PC-3 (cell line): Measurements from ENCODE around the gene TAC1. TPM values are rescaled to one million over a fixed set of nuclear protein-coding genes. Genes with fewer than 3 reads are reported as not detected.
"Not testable (repeated sequence)": the region's sequence is repeated elsewhere in the genome, so short reads cannot be mapped to it uniquely, and the experiment has no call there.

Experiments used
- ATAC-seq: fragments of 200-7000 bp; cut with Tn5 transposase; 2 replicates; pipeline ENCODE4 v1.9.1; 2020; ENCODE audit warnings: mild to moderate bottlenecking, moderate library complexity
- BruUV-seq: library from RNA; stranded (reverse); fragments of 400-500 nt; replicated peaks from 2 replicates; lab custom pipeline; 2021; lab: Mats Ljungman, UMichigan
- CTCF ChIA-PET: fragments of 300-600 bp; sonication (Branson Sonifier 250); formaldehyde crosslinking; loops from one replicate; lab custom pipeline; 2022; ENCODE audit warnings: antibody characterized with exemption; lab: Charles Lee
- POLR2A ChIA-PET: fragments of 300-600 bp; sonication (Branson Sonifier 250); formaldehyde crosslinking; loops from one replicate; lab custom pipeline; 2022; ENCODE audit warnings: antibody characterized with exemption; ENCODE audit not compliant: unreplicated experiment; lab: Charles Lee
- DNase-seq: peaks from one replicate; pipeline ENCODE4 v3.0.0-alpha.2; 2015
- H2AFZ ChIP-seq: fragments of 300-600 bp; sonication (generic); 2 replicates; pipeline ENCODE4 v1.6.0; 2016; ENCODE audit warnings: antibody characterized with exemption, low read length
- H3F3A ChIP-seq: fragments of 300-600 bp; sonication (generic); one replicate; pipeline ENCODE4 v1.6.0; 2017; ENCODE audit warnings: antibody characterized with exemption, low read length, control low read depth, mild to moderate bottlenecking; ENCODE audit not compliant: unreplicated experiment
- H3K27ac ChIP-seq: fragments of 300-600 bp; sonication (generic); 2 replicates; pipeline ENCODE4 v1.5.1; 2016; ENCODE audit warnings: mild to moderate bottlenecking, low read length
- H3K27me3 ChIP-seq: fragments of 300-600 bp; sonication (generic); 2 replicates; pipeline ENCODE4 v1.6.1; 2016; ENCODE audit warnings: low read length, mixed read lengths
- H3K36me3 ChIP-seq: fragments of 300-600 bp; sonication (generic); 2 replicates; pipeline ENCODE4 v1.6.1; 2016; ENCODE audit warnings: low read depth, mixed run types, low read length, mixed read lengths
- H3K4me1 ChIP-seq: fragments of 300-600 bp; sonication (generic); 2 replicates; pipeline ENCODE4 v1.5.1; 2016; ENCODE audit warnings: low read length; ENCODE audit not compliant: insufficient read depth
- H3K4me2 ChIP-seq: fragments of 300-600 bp; sonication (generic); 2 replicates; pipeline ENCODE4 v1.6.0; 2016; ENCODE audit warnings: low read length
- H3K4me3 ChIP-seq: fragments of 300-600 bp; sonication (generic); 2 replicates; pipeline ENCODE4 v1.5.1; 2016; ENCODE audit warnings: mild to moderate bottlenecking, low read length, mixed read lengths
- H3K79me2 ChIP-seq: fragments of 300-600 bp; sonication (generic); 2 replicates; pipeline ENCODE4 v1.6.1; 2017; ENCODE audit warnings: low read length, mixed read lengths
- H3K9ac ChIP-seq: fragments of 300-600 bp; sonication (generic); 2 replicates; pipeline ENCODE4 v1.6.0; 2016; ENCODE audit warnings: mild to moderate bottlenecking, low read length
- H3K9me2 ChIP-seq: fragments of 300-600 bp; sonication (generic); replicated peaks from 2 replicates; pipeline ENCODE4 v1.6.1; 2016; ENCODE audit warnings: mixed run types, low read length, mixed read lengths
- H3K9me3 ChIP-seq: fragments of 300-600 bp; sonication (generic); 2 replicates; pipeline ENCODE4 v1.6.1; 2016; ENCODE audit warnings: low read length, mixed read lengths
- H4K20me1 ChIP-seq: fragments of 300-600 bp; sonication (generic); 2 replicates; pipeline ENCODE4 v1.6.1; 2016; ENCODE audit warnings: low read length, mixed read lengths
- EZH2 ChIP-seq: fragments of 300-600 bp; sonication (generic); IDR thresholded peaks from one replicate; pipeline ENCODE4 v1.6.1; 2017; ENCODE audit warnings: antibody characterized with exemption, mild to moderate bottlenecking, low read length; ENCODE audit not compliant: unreplicated experiment
- EZH2phosphoT487 ChIP-seq: fragments of 300-600 bp; sonication (generic); IDR thresholded peaks from 2 replicates; pipeline ENCODE4 v1.6.1; 2018; ENCODE audit warnings: mild to moderate bottlenecking, antibody characterized with exemption, low read length, borderline replicate concordance
- intact Hi-C: fragments of 100-400 bp; cut with micrococcal nuclease; formaldehyde crosslinking; loops from 2 replicates; pipeline ENCODE4 v1.9.0; 2023
- total RNA-seq: library from RNA; depleted of rRNA; stranded (reverse); fragments of >200 nt; gene quantifications from 2 replicates; pipeline ENCODE4 v1.2.3, GENCODE V29; 2014; rRNA removed
- TF ChIP-seq, protein P1 (sequence below): fragments of 300-600 bp; sonication (generic); conservative IDR thresholded peaks from 2 replicates; pipeline ENCODE4 v1.5.1; 2017; ENCODE audit warnings: antibody characterized with exemption, low read depth, mild to moderate bottlenecking, low read length

TAC1 gene
- total RNA-seq, 1 experiment from 2014 or later = not detected

GRCh38 chr7:97772045-97772901 lies 40.4 kb downstream of the TAC1 start:
- DNase-seq (no peak), ATAC-seq (no peak)
- H3K27me3 ChIP-seq = peaks cover 14% of the 10 kb centered on the region; the same call in 1 of the 2 replicates
- BruUV-seq = no TSS peak
- H4K20me1 ChIP-seq = no peaks in the 10 kb centered on the region
- no peaks in the 10 kb centered on the region for H3K79me2 ChIP-seq
- H3F3A ChIP-seq = no peaks in the 10 kb centered on the region
- ChIA-PET CTCF (no interaction called here), POLR2A (no interaction called here)
- no peaks in the 10 kb centered on the region for H3K9me3 ChIP-seq
- no peak overlapping the region for H2AFZ ChIP-seq
- TF ChIP-seq, protein P1, sequence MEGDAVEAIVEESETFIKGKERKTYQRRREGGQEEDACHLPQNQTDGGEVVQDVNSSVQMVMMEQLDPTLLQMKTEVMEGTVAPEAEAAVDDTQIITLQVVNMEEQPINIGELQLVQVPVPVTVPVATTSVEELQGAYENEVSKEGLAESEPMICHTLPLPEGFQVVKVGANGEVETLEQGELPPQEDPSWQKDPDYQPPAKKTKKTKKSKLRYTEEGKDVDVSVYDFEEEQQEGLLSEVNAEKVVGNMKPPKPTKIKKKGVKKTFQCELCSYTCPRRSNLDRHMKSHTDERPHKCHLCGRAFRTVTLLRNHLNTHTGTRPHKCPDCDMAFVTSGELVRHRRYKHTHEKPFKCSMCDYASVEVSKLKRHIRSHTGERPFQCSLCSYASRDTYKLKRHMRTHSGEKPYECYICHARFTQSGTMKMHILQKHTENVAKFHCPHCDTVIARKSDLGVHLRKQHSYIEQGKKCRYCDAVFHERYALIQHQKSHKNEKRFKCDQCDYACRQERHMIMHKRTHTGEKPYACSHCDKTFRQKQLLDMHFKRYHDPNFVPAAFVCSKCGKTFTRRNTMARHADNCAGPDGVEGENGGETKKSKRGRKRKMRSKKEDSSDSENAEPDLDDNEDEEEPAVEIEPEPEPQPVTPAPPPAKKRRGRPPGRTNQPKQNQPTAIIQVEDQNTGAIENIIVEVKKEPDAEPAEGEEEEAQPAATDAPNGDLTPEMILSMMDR = no peak
- TF ChIP-seq EZH2phosphoT487 (no peak), EZH2 (no peak)
- no peak overlapping the region for H3K4me3 ChIP-seq
- no peak overlapping the region for H3K9ac ChIP-seq
- H3K4me1 ChIP-seq = 0 out of 2 replicates have a peak, but pooled peaks cover 4% of the 10 kb centered on the region
- H3K27ac ChIP-seq = no peak overlapping the region
- no peaks in the 10 kb centered on the region for H3K9me2 ChIP-seq
- no peak overlapping the region for H3K4me2 ChIP-seq
- no peaks in the 10 kb centered on the region for H3K36me3 ChIP-seq
- intact Hi-C loops = no loop called here

- BruUV-seq, CTCF ChIA-PET, H2AFZ ChIP-seq, intact Hi-C loops, H3K9ac ChIP-seq, H3K9me3 ChIP-seq, DNase-seq, ATAC-seq, H4K20me1 ChIP-seq, H3K9me2 ChIP-seq, H3K4me3 ChIP-seq, H3K79me2 ChIP-seq, H3K36me3 ChIP-seq, H3F3A ChIP-seq, H3K4me2 ChIP-seq, H3K27ac ChIP-seq, H3K27me3 ChIP-seq, H3K4me1 ChIP-seq, POLR2A ChIA-PET: not testable (repeated sequence)
These were observed 54.5 kb downstream of the TAC1 start for GRCh38 chr7:97786398-97786797.

Other genes starting within 250 kb of the TAC1 start
- 14.9 and 19.5 TPM in 2 replicates for gene ASNS, start 140.3 kb downstream of the TAC1 start, total RNA-seq